NCI-H2227 treated with DMSO at 0.1 percent for 48 hours (cell line): Measurements from ENCODE around the gene CSF2RB.
"Not testable (repeated sequence)": the region's sequence is repeated elsewhere in the genome, so short reads cannot be mapped to it uniquely, and the experiment has no call there.

Source experiments
- DNase-seq: peaks from one replicate; lab custom pipeline; 2025; lab: John Stamatoyannopoulos, UW

The CSF2RB gene

GRCh38 chr22:36968249-36968964 lies 55.0 kb downstream of the CSF2RB start:
- no peak for DNase-seq

- no peak for DNase-seq
Observed at GRCh38 chr22:36971341-36972125, 58.1 kb downstream of the CSF2RB start.

DNA sequence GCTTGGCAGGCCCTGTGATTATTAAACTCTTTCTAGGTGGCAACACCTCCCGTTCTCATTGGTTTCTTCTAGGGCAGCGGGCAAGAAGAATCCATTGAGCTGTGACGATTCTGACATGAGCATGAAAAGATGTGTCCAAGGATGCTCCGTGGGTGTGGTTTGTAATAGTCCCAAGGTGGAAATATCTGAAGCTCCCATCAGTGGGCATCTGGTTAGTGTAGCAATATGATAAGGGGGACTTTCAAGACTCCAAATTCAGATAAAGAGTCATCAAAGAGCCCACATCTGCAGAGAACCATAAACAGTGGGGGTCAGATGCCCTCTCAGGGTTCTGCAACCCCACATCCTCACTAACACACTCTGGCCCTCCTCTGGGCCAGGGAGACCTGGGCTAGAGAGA lies 63.2 kb downstream of the CSF2RB start:
- no peak for DNase-seq

- no peak for DNase-seq
Observed at GRCh38 chr22:36977401-36977861, 64.0 kb downstream of the CSF2RB start.

GRCh38 chr22:36977947-36978660 lies 64.7 kb downstream of the CSF2RB start:
- DNase-seq: peak; percentile 86

GRCh38 chr22:36979016-36979910 lies 65.8 kb downstream of the CSF2RB start:
- no peak for DNase-seq

GRCh38 chr22:36981247-36981775 lies 67.9 kb downstream of the CSF2RB start:
- DNase-seq: no peak

DNA sequence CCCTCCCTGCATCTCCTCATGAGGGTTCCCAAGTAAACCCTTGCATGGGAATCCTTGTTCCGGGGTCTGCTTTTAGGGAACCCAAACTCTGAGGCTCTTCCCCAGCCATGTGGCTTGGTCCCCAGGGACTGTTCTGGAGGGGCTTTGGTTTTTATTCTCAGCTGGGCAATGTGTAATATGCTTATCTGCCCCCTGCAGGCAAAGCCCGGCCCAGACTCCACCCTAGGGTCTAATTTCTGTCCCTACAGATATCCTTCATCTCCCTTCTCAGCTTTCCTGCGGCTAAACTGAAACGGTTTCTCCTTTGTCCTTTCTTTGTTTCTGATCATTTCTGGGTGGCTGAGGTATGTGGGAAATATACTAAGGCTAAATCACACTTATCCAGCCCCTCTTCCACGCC lies 68.7 kb downstream of the CSF2RB start:
- DNase-seq: no peak

DNA sequence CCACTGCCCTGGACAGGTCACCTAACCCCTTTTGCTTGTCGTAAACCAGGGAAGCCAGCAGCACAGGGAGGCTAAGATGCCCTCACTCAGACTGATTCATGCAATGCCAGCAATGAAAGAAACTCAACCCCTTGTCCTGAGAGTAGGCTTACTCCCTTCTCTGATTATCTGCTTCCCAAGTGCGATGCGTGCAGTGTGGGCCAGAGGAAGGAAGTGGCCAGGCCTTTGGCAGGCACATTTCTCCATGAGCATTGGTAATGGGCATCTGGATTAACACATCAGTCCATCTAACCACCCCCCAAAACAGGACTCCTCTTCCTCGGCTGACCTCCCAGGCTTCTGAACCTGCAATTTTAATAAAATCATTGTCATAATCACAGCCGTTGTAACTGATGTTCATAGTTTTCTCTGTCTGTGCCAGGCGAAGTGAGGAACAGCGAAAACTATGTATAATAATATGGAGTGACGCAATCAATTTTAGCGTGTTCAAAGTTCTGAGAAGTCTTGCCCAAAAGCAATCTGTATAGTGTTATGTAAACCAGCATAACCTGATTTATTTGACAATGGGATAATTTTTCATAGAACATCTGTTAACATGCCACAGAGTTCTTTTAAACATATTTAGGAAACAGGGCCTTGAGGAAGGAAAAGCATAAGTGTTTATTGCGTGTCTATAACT lies 71.9 kb downstream of the CSF2RB start:
- DNase-seq: no peak

GRCh38 chr22:36986242-36986821 lies 72.9 kb downstream of the CSF2RB start:
- DNase-seq: no peak

GRCh38 chr22:36988075-36988832 lies 74.8 kb downstream of the CSF2RB start:
- no peak for DNase-seq

GRCh38 chr22:36989012-36989411 lies 75.6 kb downstream of the CSF2RB start:
- not testable (repeated sequence) for DNase-seq
